ENCODE results near the gene PLOD2.

DNA sequence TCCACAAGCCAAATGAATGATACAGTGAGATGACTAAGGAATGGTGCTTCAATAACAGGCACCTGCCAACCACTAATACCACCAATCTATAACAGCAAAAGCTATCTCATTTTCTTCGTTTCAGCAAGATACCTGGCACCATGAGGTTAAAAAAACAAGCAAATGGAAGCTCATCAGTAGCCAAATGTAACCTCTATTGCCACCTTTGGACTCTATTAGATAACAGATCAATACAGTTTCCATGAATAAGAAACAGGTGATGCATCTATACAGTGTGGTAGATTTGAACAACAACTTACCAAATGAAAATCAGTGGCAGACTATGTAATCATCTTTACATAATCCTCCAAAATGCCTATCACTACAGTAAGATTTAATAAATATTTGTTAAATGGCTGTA is 32.8 kb downstream of the PLOD2 start:
- TF ChIP-seq, protein P1, sequence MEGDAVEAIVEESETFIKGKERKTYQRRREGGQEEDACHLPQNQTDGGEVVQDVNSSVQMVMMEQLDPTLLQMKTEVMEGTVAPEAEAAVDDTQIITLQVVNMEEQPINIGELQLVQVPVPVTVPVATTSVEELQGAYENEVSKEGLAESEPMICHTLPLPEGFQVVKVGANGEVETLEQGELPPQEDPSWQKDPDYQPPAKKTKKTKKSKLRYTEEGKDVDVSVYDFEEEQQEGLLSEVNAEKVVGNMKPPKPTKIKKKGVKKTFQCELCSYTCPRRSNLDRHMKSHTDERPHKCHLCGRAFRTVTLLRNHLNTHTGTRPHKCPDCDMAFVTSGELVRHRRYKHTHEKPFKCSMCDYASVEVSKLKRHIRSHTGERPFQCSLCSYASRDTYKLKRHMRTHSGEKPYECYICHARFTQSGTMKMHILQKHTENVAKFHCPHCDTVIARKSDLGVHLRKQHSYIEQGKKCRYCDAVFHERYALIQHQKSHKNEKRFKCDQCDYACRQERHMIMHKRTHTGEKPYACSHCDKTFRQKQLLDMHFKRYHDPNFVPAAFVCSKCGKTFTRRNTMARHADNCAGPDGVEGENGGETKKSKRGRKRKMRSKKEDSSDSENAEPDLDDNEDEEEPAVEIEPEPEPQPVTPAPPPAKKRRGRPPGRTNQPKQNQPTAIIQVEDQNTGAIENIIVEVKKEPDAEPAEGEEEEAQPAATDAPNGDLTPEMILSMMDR (IDR thresholded peaks at IDR 0.05), result no peak
- TF ChIP-seq EZH2 (IDR thresholded peaks at IDR 0.05) (no peak), EZH2phosphoT487 (IDR thresholded peaks at IDR 0.05) (no peak)
